HCT116 (cell line): ENCODE results near the gene NTSR1.
A peak's percentile ranks its signal among the peaks of the same experiment; 100 is the strongest.

Experiments used
- CTCF ChIP-seq, 3 experiments: fragments of 200-600 bp in 1 of 3; sonication (generic) in 1 of 3; IDR thresholded peaks in 2 of 3; conservative IDR thresholded peaks in 1 of 3; 2 replicates each; pipeline ENCODE4 v1.5.1; 2012 to 2017; ENCODE audit warnings: low read depth in 2 of 3, low read length in 2 of 3, antibody characterized with exemption in 1 of 3, borderline replicate concordance in 1 of 3, control low read depth in 1 of 3, mild to moderate bottlenecking in 1 of 3, mixed read lengths in 1 of 3, mixed run types in 1 of 3, moderate library complexity in 1 of 3; ENCODE audit not compliant: insufficient read depth in 1 of 3
- EGR1 ChIP-seq: IDR thresholded peaks from 2 replicates; pipeline ENCODE4 v1.6.1; 2012; ENCODE audit warnings: low read depth
- ELF1 ChIP-seq: IDR thresholded peaks from 2 replicates; pipeline ENCODE4 v1.6.1; 2012; ENCODE audit warnings: low read depth, borderline replicate concordance
- FOSL1 ChIP-seq: IDR thresholded peaks from 2 replicates; pipeline ENCODE4 v1.6.1; 2012; ENCODE audit warnings: low read depth
- MAX ChIP-seq: IDR thresholded peaks from 2 replicates; pipeline ENCODE4 v1.6.1; 2012
- POLR2A ChIP-seq: IDR thresholded peaks from 2 replicates; pipeline ENCODE4 v1.7.0; 2011; ENCODE audit warnings: borderline replicate concordance; ENCODE audit not compliant: insufficient read depth, insufficient read length; ENCODE audit errors: extremely low read depth
- POLR2AphosphoS5 ChIP-seq: IDR thresholded peaks from 2 replicates; pipeline ENCODE4 v1.6.1; 2011; ENCODE audit warnings: mild to moderate bottlenecking, low read depth, low read length, moderate library complexity
- SIN3A ChIP-seq: IDR thresholded peaks from 2 replicates; pipeline ENCODE4 v1.6.1; 2012; ENCODE audit warnings: low read depth
- SP1 ChIP-seq: IDR thresholded peaks from 2 replicates; pipeline ENCODE4 v1.6.1; 2012; ENCODE audit warnings: low read depth
- YY1 ChIP-seq: IDR thresholded peaks from 2 replicates; pipeline ENCODE4 v1.6.1; 2011; ENCODE audit warnings: low read length, low read depth, moderate library complexity, mild to moderate bottlenecking; ENCODE audit not compliant: insufficient replicate concordance; ENCODE audit errors: extremely low read depth
- ZNF274 ChIP-seq: fragments of 200-500 bp; sonication (Bioruptor generic); IDR thresholded peaks from 2 replicates; pipeline ENCODE4 v1.6.1; 2014; ENCODE audit warnings: mild to moderate bottlenecking, low read depth, low read length, inconsistent platforms
- TF ChIP-seq, protein P1 (sequence below): IDR thresholded peaks from 2 replicates; pipeline ENCODE4 v1.6.1; 2011; ENCODE audit warnings: mild to moderate bottlenecking, low read length, moderate library complexity; ENCODE audit not compliant: insufficient replicate concordance; ENCODE audit errors: extremely low read depth
- TF ChIP-seq, protein P2 (sequence below): IDR thresholded peaks from 2 replicates; pipeline ENCODE4 v1.6.1; 2012; ENCODE audit warnings: low read depth

- TF ChIP-seq POLR2AphosphoS5 (peak; percentile 55; the same call in 1 of the 2 replicates), CTCF (IDR thresholded peaks at IDR 0.05 in 2 of 3, conservative IDR thresholded peaks at IDR 0.05 in 1 of 3; ENCODE audit: borderline replicate concordance in 1 of 3, insufficient read depth in 1 of 3, low read depth in 2 of 3, low read length in 2 of 3) (no peak), POLR2A (peak; percentile 48), ELF1 (no peak), SIN3A (no peak), SP1 (no peak), YY1 (no peak), MAX (no peak), FOSL1 (no peak), ZNF274 (no peak), EGR1 (no peak)
- TF ChIP-seq, protein P1, sequence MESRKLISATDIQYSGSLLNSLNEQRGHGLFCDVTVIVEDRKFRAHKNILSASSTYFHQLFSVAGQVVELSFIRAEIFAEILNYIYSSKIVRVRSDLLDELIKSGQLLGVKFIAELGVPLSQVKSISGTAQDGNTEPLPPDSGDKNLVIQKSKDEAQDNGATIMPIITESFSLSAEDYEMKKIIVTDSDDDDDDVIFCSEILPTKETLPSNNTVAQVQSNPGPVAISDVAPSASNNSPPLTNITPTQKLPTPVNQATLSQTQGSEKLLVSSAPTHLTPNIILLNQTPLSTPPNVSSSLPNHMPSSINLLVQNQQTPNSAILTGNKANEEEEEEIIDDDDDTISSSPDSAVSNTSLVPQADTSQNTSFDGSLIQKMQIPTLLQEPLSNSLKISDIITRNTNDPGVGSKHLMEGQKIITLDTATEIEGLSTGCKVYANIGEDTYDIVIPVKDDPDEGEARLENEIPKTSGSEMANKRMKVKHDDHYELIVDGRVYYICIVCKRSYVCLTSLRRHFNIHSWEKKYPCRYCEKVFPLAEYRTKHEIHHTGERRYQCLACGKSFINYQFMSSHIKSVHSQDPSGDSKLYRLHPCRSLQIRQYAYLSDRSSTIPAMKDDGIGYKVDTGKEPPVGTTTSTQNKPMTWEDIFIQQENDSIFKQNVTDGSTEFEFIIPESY = no peak
- TF ChIP-seq, protein P2, sequence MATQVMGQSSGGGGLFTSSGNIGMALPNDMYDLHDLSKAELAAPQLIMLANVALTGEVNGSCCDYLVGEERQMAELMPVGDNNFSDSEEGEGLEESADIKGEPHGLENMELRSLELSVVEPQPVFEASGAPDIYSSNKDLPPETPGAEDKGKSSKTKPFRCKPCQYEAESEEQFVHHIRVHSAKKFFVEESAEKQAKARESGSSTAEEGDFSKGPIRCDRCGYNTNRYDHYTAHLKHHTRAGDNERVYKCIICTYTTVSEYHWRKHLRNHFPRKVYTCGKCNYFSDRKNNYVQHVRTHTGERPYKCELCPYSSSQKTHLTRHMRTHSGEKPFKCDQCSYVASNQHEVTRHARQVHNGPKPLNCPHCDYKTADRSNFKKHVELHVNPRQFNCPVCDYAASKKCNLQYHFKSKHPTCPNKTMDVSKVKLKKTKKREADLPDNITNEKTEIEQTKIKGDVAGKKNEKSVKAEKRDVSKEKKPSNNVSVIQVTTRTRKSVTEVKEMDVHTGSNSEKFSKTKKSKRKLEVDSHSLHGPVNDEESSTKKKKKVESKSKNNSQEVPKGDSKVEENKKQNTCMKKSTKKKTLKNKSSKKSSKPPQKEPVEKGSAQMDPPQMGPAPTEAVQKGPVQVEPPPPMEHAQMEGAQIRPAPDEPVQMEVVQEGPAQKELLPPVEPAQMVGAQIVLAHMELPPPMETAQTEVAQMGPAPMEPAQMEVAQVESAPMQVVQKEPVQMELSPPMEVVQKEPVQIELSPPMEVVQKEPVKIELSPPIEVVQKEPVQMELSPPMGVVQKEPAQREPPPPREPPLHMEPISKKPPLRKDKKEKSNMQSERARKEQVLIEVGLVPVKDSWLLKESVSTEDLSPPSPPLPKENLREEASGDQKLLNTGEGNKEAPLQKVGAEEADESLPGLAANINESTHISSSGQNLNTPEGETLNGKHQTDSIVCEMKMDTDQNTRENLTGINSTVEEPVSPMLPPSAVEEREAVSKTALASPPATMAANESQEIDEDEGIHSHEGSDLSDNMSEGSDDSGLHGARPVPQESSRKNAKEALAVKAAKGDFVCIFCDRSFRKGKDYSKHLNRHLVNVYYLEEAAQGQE = no peak
Measured at GRCh38 chr20:62795023-62795761, 86.6 kb downstream of the NTSR1 start.
